ENCODE measurements around the gene NEURL2.

GRCh38 chr20:45920462-45921336 lies 29.7 kb upstream of the NEURL2 start:
- no peak for TF ChIP-seq POLR2A (IDR thresholded peaks at IDR 0.05)
- TF ChIP-seq, protein P1, sequence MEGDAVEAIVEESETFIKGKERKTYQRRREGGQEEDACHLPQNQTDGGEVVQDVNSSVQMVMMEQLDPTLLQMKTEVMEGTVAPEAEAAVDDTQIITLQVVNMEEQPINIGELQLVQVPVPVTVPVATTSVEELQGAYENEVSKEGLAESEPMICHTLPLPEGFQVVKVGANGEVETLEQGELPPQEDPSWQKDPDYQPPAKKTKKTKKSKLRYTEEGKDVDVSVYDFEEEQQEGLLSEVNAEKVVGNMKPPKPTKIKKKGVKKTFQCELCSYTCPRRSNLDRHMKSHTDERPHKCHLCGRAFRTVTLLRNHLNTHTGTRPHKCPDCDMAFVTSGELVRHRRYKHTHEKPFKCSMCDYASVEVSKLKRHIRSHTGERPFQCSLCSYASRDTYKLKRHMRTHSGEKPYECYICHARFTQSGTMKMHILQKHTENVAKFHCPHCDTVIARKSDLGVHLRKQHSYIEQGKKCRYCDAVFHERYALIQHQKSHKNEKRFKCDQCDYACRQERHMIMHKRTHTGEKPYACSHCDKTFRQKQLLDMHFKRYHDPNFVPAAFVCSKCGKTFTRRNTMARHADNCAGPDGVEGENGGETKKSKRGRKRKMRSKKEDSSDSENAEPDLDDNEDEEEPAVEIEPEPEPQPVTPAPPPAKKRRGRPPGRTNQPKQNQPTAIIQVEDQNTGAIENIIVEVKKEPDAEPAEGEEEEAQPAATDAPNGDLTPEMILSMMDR (IDR thresholded peaks at IDR 0.05 in 8 of 11, conservative IDR thresholded peaks at IDR 0.05 in 3 of 11), result no peak
- no peak for TF ChIP-seq POLR2AphosphoS5 (IDR thresholded peaks at IDR 0.05)

Data from spleen (tissue), 7 donors.